ENCODE results near the gene ENO4.

ENO4 gene

GRCh38 chr10:116861796-116862195 lies 12.5 kb downstream of the ENO4 start:
- no peak for TF ChIP-seq EGR1 (IDR thresholded peaks at IDR 0.05)
- TF ChIP-seq ZBTB7A (IDR thresholded peaks at IDR 0.05; ENCODE audit: low read depth): no peak
- no peak for TF ChIP-seq RAD21 (IDR thresholded peaks at IDR 0.05; ENCODE audit: low read depth)
- no peak for TF ChIP-seq NFIC (IDR thresholded peaks at IDR 0.05)
- no peak for TF ChIP-seq REST (IDR thresholded peaks at IDR 0.05; ENCODE audit: low read depth)
- no peak for TF ChIP-seq USF1 (IDR thresholded peaks at IDR 0.05)
- TF ChIP-seq CEBPB (IDR thresholded peaks at IDR 0.05): no peak
- TF ChIP-seq TCF12 (IDR thresholded peaks at IDR 0.05; ENCODE audit: low read depth): no peak
- no peak for TF ChIP-seq EP300 (IDR thresholded peaks at IDR 0.05; ENCODE audit: borderline replicate concordance)
- TF ChIP-seq MAX (IDR thresholded peaks at IDR 0.05): no peak

- TF ChIP-seq YY1 (IDR thresholded peaks at IDR 0.05; ENCODE audit: low read depth): no peak
- no peak for TF ChIP-seq EP300 (IDR thresholded peaks at IDR 0.05; ENCODE audit: borderline replicate concordance)
- no peak for TF ChIP-seq REST (IDR thresholded peaks at IDR 0.05; ENCODE audit: low read depth)
- TF ChIP-seq NFIC (IDR thresholded peaks at IDR 0.05): no peak
- no peak for TF ChIP-seq ZBTB7A (IDR thresholded peaks at IDR 0.05; ENCODE audit: low read depth)
- TF ChIP-seq TCF12 (IDR thresholded peaks at IDR 0.05; ENCODE audit: low read depth): no peak
- no peak for TF ChIP-seq USF1 (IDR thresholded peaks at IDR 0.05)
- no peak for TF ChIP-seq EGR1 (IDR thresholded peaks at IDR 0.05)
- no peak for TF ChIP-seq FOXM1 (IDR thresholded peaks at IDR 0.05; ENCODE audit: borderline replicate concordance, low read depth)
- TF ChIP-seq CREB1 (IDR thresholded peaks at IDR 0.05; ENCODE audit: low read depth): no peak
- no peak for TF ChIP-seq MAX (IDR thresholded peaks at IDR 0.05)
- no peak for TF ChIP-seq TAF1 (IDR thresholded peaks at IDR 0.05; ENCODE audit: low read depth)
- TF ChIP-seq RAD21 (IDR thresholded peaks at IDR 0.05; ENCODE audit: low read depth): no peak
- TF ChIP-seq CEBPB (IDR thresholded peaks at IDR 0.05): no peak
- no peak for TF ChIP-seq TEAD4 (IDR thresholded peaks at IDR 0.05)
Observed at GRCh38 chr10:116864436-116864835, 15.1 kb downstream of the ENO4 start.

- TF ChIP-seq TCF12 (IDR thresholded peaks at IDR 0.05; ENCODE audit: low read depth) (no peak), NFIC (IDR thresholded peaks at IDR 0.05) (no peak), RAD21 (IDR thresholded peaks at IDR 0.05; ENCODE audit: low read depth) (no peak), CEBPB (IDR thresholded peaks at IDR 0.05) (no peak), MAX (IDR thresholded peaks at IDR 0.05) (no peak), FOXM1 (IDR thresholded peaks at IDR 0.05; ENCODE audit: borderline replicate concordance, low read depth) (no peak)
Observed at GRCh38 chr10:116866066-116866465, 16.8 kb downstream of the ENO4 start.

GRCh38 chr10:116866987-116867595 lies 17.8 kb downstream of the ENO4 start:
- TF ChIP-seq TAF1 (IDR thresholded peaks at IDR 0.05; ENCODE audit: low read depth) (no peak), NFIC (IDR thresholded peaks at IDR 0.05) (no peak), CREB1 (IDR thresholded peaks at IDR 0.05; ENCODE audit: low read depth) (no peak), RAD21 (IDR thresholded peaks at IDR 0.05; ENCODE audit: low read depth) (no peak), REST (IDR thresholded peaks at IDR 0.05; ENCODE audit: low read depth) (no peak), EGR1 (IDR thresholded peaks at IDR 0.05) (no peak), EP300 (IDR thresholded peaks at IDR 0.05; ENCODE audit: borderline replicate concordance) (no peak), USF1 (IDR thresholded peaks at IDR 0.05) (no peak), ZBTB7A (IDR thresholded peaks at IDR 0.05; ENCODE audit: low read depth) (no peak), MAX (IDR thresholded peaks at IDR 0.05) (no peak), TEAD4 (IDR thresholded peaks at IDR 0.05) (no peak), CEBPB (IDR thresholded peaks at IDR 0.05) (no peak), TCF12 (IDR thresholded peaks at IDR 0.05; ENCODE audit: low read depth) (no peak), YY1 (IDR thresholded peaks at IDR 0.05; ENCODE audit: low read depth) (no peak), FOXM1 (IDR thresholded peaks at IDR 0.05; ENCODE audit: borderline replicate concordance, low read depth) (no peak)
